GM19468 (cell line): Measurements from ENCODE around the gene NT5M.
"Not testable (repeated sequence)": the region's sequence is repeated elsewhere in the genome, so short reads cannot be mapped to it uniquely, and the experiment has no call there.

Source experiments
- ATAC-seq: cut with Tn5 transposase; IDR thresholded peaks from one replicate; pipeline ENCODE4 v1.9.1; 2021; ENCODE audit warnings: mild to moderate bottlenecking, moderate library complexity, moderate number of reproducible peaks; ENCODE audit not compliant: unreplicated experiment; ENCODE audit errors: extremely low read depth

The NT5M gene

GRCh38 chr17:17303010-17303846 lies at the start of gene NT5M:
TSS of gene NT5M (plus strand) at chr17:17303373. CDS start at chr17:17303551, 178 bp downstream.
- no peak for ATAC-seq

GRCh38 chr17:17253406-17253805 lies 49.8 kb upstream of the NT5M start:
- ATAC-seq = no peak

GRCh38 chr17:17254036-17254435 lies 49.1 kb upstream of the NT5M start:
- ATAC-seq = no peak

- not testable (repeated sequence) for ATAC-seq
Observed at GRCh38 chr17:17255689-17256088, 47.5 kb upstream of the NT5M start.

GRCh38 chr17:17256316-17256715 lies 46.9 kb upstream of the NT5M start:
- ATAC-seq = no peak

- no peak for ATAC-seq
Observed at GRCh38 chr17:17258011-17258410, 45.2 kb upstream of the NT5M start.

- no peak for ATAC-seq
Observed at GRCh38 chr17:17258998-17259397, 44.2 kb upstream of the NT5M start.

- no peak for ATAC-seq
Observed at GRCh38 chr17:17264430-17264829, 38.7 kb upstream of the NT5M start.

- ATAC-seq = no peak
Observed at GRCh38 chr17:17269926-17270773, 33.0 kb upstream of the NT5M start.

GRCh38 chr17:17275971-17276370 lies 27.2 kb upstream of the NT5M start:
- no peak for ATAC-seq

GRCh38 chr17:17277431-17277830 lies 25.7 kb upstream of the NT5M start:
- ATAC-seq = not testable (repeated sequence)

GRCh38 chr17:17279316-17279715 lies 23.9 kb upstream of the NT5M start:
- no peak for ATAC-seq

- peak; percentile 75 for ATAC-seq
Observed at GRCh38 chr17:17280613-17281549, 22.3 kb upstream of the NT5M start, which contains the start of gene COPS3. TSS of gene COPS3 (minus strand) at chr17:17281246. CDS start at chr17:17281186, 60 bp downstream.

- no peak for ATAC-seq
Observed at GRCh38 chr17:17285951-17286350, 17.2 kb upstream of the NT5M start.

GRCh38 chr17:17289086-17289485 lies 14.1 kb upstream of the NT5M start:
- ATAC-seq = no peak

GRCh38 chr17:17289701-17290100 lies 13.5 kb upstream of the NT5M start:
- ATAC-seq = no peak

GRCh38 chr17:17295141-17295540 lies 8.0 kb upstream of the NT5M start:
- ATAC-seq = no peak

- ATAC-seq = no peak
Observed at GRCh38 chr17:17297217-17297616, 6.0 kb upstream of the NT5M start.

GRCh38 chr17:17298108-17298507 lies 5.1 kb upstream of the NT5M start:
- no peak for ATAC-seq
